SU-DHL-6 (cell line): Measurements from ENCODE around the gene AGPAT3.

ENCODE experiments used
- H2AFZ ChIP-seq: fragments of 200-600 bp; sonication (generic); 2 replicates; pipeline ENCODE4 v1.6.1; 2014; ENCODE audit warnings: low read depth, mild to moderate bottlenecking, moderate library complexity, mixed read lengths, antibody characterized with exemption, low read length; ENCODE audit not compliant: severe bottlenecking
- H3F3A ChIP-seq: fragments of 200-600 bp; shearing (Covaris generic); 2 replicates; pipeline ENCODE4 v1.6.0; 2016; ENCODE audit warnings: antibody characterized with exemption, mild to moderate bottlenecking; ENCODE audit not compliant: insufficient read depth
- H3K27ac ChIP-seq: fragments of 200-600 bp; sonication (generic); 2 replicates; pipeline ENCODE4 v1.5.1; 2016; ENCODE audit warnings: low read depth, mild to moderate bottlenecking, low read length, moderate library complexity, mixed read lengths
- H3K27me3 ChIP-seq: fragments of 200-600 bp; sonication (generic), shearing (Covaris generic); 2 replicates; pipeline ENCODE4 v1.6.0; 2014; ENCODE audit warnings: mild to moderate bottlenecking, low read length
- H3K36me3 ChIP-seq: fragments of 200-600 bp; sonication (generic); 2 replicates; pipeline ENCODE4 v1.6.1; 2014; ENCODE audit warnings: mild to moderate bottlenecking, low read length, mixed read lengths
- H3K4me2 ChIP-seq: fragments of 300-600, 200-600 bp; shearing (Covaris generic), sonication (generic); 2 replicates; pipeline ENCODE4 v1.6.0; 2014; ENCODE audit warnings: low read length, low read depth, mild to moderate bottlenecking; ENCODE audit not compliant: poor library complexity, severe bottlenecking
- H3K4me3 ChIP-seq: fragments of 200-600 bp; sonication (generic); 2 replicates; pipeline ENCODE4 v1.5.1; 2014; ENCODE audit warnings: antibody characterized with exemption, low read length, mild to moderate bottlenecking, mixed read lengths; ENCODE audit not compliant: insufficient read depth, poor library complexity, severe bottlenecking
- H3K79me2 ChIP-seq: fragments of 200-600 bp; sonication (generic); 2 replicates; pipeline ENCODE4 v1.6.1; 2014; ENCODE audit warnings: mild to moderate bottlenecking, low read length, moderate library complexity; ENCODE audit not compliant: insufficient read depth
- H3K9ac ChIP-seq: fragments of 200-600 bp; sonication (generic); 2 replicates; pipeline ENCODE4 v1.7.0; 2014; ENCODE audit warnings: mild to moderate bottlenecking, low read length
- H3K9me2 ChIP-seq: fragments of 200-600 bp; sonication (generic); replicated peaks from 2 replicates; pipeline ENCODE4 v1.6.1; 2014; ENCODE audit warnings: low read length; ENCODE audit not compliant: insufficient read depth
- H3K9me3 ChIP-seq: fragments of 200-600 bp; sonication (generic); 2 replicates; pipeline ENCODE4 v1.6.1; 2014; ENCODE audit warnings: low read length, mixed read lengths; ENCODE audit not compliant: insufficient read depth
- H4K20me1 ChIP-seq: fragments of 200-600 bp; sonication (generic); 2 replicates; pipeline ENCODE4 v1.6.1; 2014; ENCODE audit warnings: low read depth, mild to moderate bottlenecking, antibody characterized with exemption, low read length, moderate library complexity, mixed read lengths
- EZH2phosphoT487 ChIP-seq: fragments of 200-600 bp; sonication (generic), shearing (Covaris generic); conservative IDR thresholded peaks from 2 replicates; pipeline ENCODE4 v1.6.1; 2018; ENCODE audit warnings: mild to moderate bottlenecking, antibody characterized with exemption, low read length, moderate library complexity, mixed read lengths
- TF ChIP-seq, protein P1 (sequence below): fragments of 200-600 bp; sonication (generic); IDR thresholded peaks from one replicate; pipeline ENCODE4 v1.5.1; 2017; ENCODE audit warnings: antibody characterized with exemption, mild to moderate bottlenecking, low read length, moderate library complexity; ENCODE audit not compliant: insufficient read depth, poor library complexity, severe bottlenecking

The AGPAT3 gene

DNA sequence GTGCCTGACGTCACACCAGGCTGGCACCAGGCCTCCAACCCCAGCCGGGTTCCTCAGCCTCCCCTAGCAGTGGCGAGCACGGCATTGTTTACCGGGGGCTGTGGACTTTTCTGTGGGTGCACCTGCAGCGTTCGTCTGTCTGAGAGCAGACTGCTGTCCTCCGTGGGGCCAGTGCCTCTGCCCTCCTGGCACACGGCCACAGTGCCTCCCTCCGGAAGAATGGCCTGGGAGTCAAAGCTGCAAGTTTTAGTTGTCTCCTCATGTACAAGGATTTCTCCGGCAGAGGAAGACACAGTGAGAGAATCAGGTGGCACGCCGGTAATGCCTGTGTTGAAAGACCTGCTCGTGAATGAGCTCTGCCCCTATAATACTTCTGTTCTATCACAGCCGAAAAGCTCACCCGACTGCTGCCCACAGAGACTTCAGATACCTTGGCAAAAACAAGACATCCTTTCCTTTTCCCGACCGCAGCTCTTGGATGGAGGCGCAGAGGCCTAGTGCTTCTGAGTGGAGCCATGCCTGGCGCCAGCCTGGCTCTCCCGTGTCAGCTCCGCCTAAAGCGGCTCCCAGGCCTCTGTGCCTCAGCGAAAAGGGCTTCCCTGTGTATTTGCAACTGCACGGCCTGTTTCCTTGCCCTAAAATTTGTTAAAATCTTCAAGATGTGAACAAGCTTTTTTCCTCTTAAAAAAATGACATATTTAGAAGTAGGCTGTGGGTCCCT lies 71.4 kb downstream of the AGPAT3 start:
- no peaks in the 10 kb centered on the region for H3K79me2 ChIP-seq
- H3F3A ChIP-seq: no peaks in the 10 kb centered on the region
- H3K9me2 ChIP-seq: no peaks in the 10 kb centered on the region
- no peaks in the 10 kb centered on the region for H3K9me3 ChIP-seq
- H4K20me1 ChIP-seq: no peaks in the 10 kb centered on the region
- no peak overlapping the region for H3K4me3 ChIP-seq
- H3K9ac ChIP-seq: no peak overlapping the region
- no peaks in the 10 kb centered on the region for H3K27me3 ChIP-seq
- no peak overlapping the region for H3K27ac ChIP-seq
- no peak overlapping the region for H3K4me2 ChIP-seq
- TF ChIP-seq EZH2phosphoT487: no peak
- TF ChIP-seq, protein P1, sequence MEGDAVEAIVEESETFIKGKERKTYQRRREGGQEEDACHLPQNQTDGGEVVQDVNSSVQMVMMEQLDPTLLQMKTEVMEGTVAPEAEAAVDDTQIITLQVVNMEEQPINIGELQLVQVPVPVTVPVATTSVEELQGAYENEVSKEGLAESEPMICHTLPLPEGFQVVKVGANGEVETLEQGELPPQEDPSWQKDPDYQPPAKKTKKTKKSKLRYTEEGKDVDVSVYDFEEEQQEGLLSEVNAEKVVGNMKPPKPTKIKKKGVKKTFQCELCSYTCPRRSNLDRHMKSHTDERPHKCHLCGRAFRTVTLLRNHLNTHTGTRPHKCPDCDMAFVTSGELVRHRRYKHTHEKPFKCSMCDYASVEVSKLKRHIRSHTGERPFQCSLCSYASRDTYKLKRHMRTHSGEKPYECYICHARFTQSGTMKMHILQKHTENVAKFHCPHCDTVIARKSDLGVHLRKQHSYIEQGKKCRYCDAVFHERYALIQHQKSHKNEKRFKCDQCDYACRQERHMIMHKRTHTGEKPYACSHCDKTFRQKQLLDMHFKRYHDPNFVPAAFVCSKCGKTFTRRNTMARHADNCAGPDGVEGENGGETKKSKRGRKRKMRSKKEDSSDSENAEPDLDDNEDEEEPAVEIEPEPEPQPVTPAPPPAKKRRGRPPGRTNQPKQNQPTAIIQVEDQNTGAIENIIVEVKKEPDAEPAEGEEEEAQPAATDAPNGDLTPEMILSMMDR: no peak
- no peak overlapping the region for H2AFZ ChIP-seq
- no peaks in the 10 kb centered on the region for H3K36me3 ChIP-seq

DNA sequence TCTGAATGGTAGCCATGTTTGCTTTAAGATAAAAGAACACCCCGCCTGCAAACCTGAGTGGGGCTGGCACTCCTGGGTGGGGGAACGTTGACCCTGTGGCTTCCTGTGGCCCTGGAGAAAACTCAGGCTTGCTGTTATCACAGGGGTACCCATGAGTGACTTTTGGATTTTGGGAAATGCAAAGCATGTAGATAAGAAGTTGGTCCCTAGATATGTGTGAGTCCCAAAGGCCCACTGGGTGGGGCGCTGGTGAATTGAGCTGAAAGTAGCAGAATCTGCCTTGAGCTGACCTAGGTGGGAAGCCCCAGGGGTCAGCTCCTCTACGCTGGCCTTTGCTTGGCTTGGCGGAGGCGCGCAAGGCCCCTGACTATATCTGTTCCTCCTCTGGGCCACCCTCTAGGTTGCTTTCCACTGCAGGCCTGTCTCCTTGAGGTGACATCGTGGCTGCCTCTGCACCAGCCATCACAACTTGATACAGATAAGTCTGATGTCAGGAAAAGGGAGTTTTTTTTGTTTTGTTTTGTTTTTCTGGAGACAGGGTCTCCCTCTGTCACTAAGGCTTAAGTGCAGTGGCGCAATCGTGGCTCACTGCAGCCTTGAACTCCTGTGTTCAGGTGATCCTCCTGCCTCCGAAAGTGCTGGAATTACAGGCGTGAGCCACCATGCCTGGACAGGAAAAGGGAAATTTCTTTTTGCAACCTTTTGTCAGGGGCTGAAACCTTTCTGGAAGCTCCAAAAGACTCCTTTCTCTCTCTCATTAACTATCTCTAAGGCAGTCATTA lies 72.2 kb downstream of the AGPAT3 start:
- Histone ChIP-seq H3K79me2 (no peaks in the 10 kb centered on the region), H3K4me3 (no peak overlapping the region), H3K9ac (no peak overlapping the region), H3K36me3 (no peaks in the 10 kb centered on the region), H3K27me3 (no peaks in the 10 kb centered on the region), H3K4me2 (no peak overlapping the region), H3K9me2 (no peaks in the 10 kb centered on the region), H3K9me3 (no peaks in the 10 kb centered on the region), H3F3A (no peaks in the 10 kb centered on the region), H4K20me1 (no peaks in the 10 kb centered on the region), H3K27ac (no peak overlapping the region), H2AFZ (no peak overlapping the region)
- TF ChIP-seq, protein P1: no peak
- no peak for TF ChIP-seq EZH2phosphoT487

DNA sequence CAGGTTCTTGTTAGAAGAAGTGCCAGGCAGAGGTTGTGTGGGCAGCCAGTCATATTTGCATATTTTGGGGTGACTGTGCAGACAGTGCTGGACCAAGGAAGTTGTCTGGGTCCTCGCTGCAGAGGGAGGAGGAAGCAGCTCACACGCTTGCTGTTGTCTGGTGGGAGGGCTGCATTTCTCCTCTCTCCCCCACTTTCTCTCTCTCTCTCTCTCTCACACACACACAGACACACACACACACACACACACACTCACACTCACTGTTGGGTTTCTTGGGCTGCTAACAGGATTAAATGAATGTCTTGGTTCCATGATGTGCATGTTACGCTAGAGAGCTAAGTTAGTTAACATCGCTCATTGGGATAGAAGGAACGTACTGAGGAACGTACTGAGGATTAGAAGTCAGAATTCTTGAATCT lies 72.9 kb downstream of the AGPAT3 start:
- no peaks in the 10 kb centered on the region for H3K27me3 ChIP-seq
- H2AFZ ChIP-seq: no peak overlapping the region
- no peak overlapping the region for H3K4me3 ChIP-seq
- TF ChIP-seq EZH2phosphoT487: no peak
- H3K4me2 ChIP-seq: no peak overlapping the region
- no peaks in the 10 kb centered on the region for H3K79me2 ChIP-seq
- no peaks in the 10 kb centered on the region for H3F3A ChIP-seq
- H3K9me3 ChIP-seq: no peaks in the 10 kb centered on the region
- H3K9me2 ChIP-seq: no peaks in the 10 kb centered on the region
- H4K20me1 ChIP-seq: no peaks in the 10 kb centered on the region
- no peaks in the 10 kb centered on the region for H3K36me3 ChIP-seq
- H3K27ac ChIP-seq: no peak overlapping the region
- no peak overlapping the region for H3K9ac ChIP-seq
